SK-MEL-5 (cell line): ENCODE data around the gene AVEN. TPM values are rescaled to one million over a fixed set of nuclear protein-coding genes. Genes with fewer than 3 reads are reported as not detected.
A peak's percentile ranks its signal among the peaks of the same experiment; 100 is the strongest.

Experiments used
- DNase-seq: peaks from one replicate; pipeline ENCODE4 v3.0.0-alpha.2; 2016; ENCODE audit warnings: low read depth, low spot score
- in situ Hi-C: cut with HindIII; loops from 2 replicates; pipeline ENCODE4 v1.10.0; 2016; ENCODE audit warnings: low sequenced_read_pairs, high pct_unique_total_duplicates, low pct_unique_long_range_greater_than_20kb
- total RNA-seq: library from RNA; depleted of rRNA; stranded (reverse); fragments of >200 nt; shearing (Covaris generic); gene quantifications from 2 replicates; pipeline ENCODE4 v1.2.3, GENCODE V29; 2014

The AVEN gene
- total RNA-seq, 1 experiment from 2014 or later: 13.6 TPM

GRCh38 chr15:33907326-33907725 lies 131.7 kb downstream of the AVEN start:
- DNase-seq: no peak

GRCh38 chr15:33903661-33904060 lies 135.3 kb downstream of the AVEN start:
- no peak for DNase-seq
- in situ Hi-C loops: no loop called here

More at GRCh38 chr15:33907326-33907725, 131.7 kb downstream of the AVEN start:
- in situ Hi-C loops: no loop called here

- no peak for DNase-seq
- in situ Hi-C loops: no loop called here
These were observed 137.0 kb downstream of the AVEN start for GRCh38 chr15:33902043-33902442.

GRCh38 chr15:33894193-33894592 lies 144.8 kb downstream of the AVEN start:
- in situ Hi-C loops: no loop called here
- DNase-seq: no peak

- no peak for DNase-seq
- in situ Hi-C loops: no loop called here
These were observed 150.8 kb downstream of the AVEN start for GRCh38 chr15:33888176-33888575.

GRCh38 chr15:33882921-33883320 lies 156.1 kb downstream of the AVEN start:
- in situ Hi-C loops: no loop called here
- DNase-seq: no peak

- no peak for DNase-seq
- in situ Hi-C loops: no loop called here
These were observed 164.8 kb downstream of the AVEN start for GRCh38 chr15:33874156-33874555.

- DNase-seq: no peak
- in situ Hi-C loops: no loop called here
These were observed 166.4 kb downstream of the AVEN start for GRCh38 chr15:33872416-33873106.

- DNase-seq: peak; percentile 90
- in situ Hi-C loops: no loop called here
These were observed 167.0 kb downstream of the AVEN start for GRCh38 chr15:33871980-33872379.

- in situ Hi-C loops: no loop called here
- DNase-seq: peak; percentile 67
These were observed 172.8 kb downstream of the AVEN start for GRCh38 chr15:33866101-33866737.

GRCh38 chr15:33865416-33865815 lies 173.6 kb downstream of the AVEN start:
- in situ Hi-C loops: no loop called here
- DNase-seq: no peak

- in situ Hi-C loops: no loop called here
- DNase-seq: no peak
These were observed 174.5 kb downstream of the AVEN start for GRCh38 chr15:33864360-33865075.

- no peak for DNase-seq
- in situ Hi-C loops: no loop called here
These were observed 178.2 kb downstream of the AVEN start for GRCh38 chr15:33860754-33861153.

- DNase-seq: no peak
- in situ Hi-C loops: no loop called here
These were observed 178.9 kb downstream of the AVEN start for GRCh38 chr15:33859992-33860545.

GRCh38 chr15:33858836-33859235 lies 180.2 kb downstream of the AVEN start:
- no peak for DNase-seq
- in situ Hi-C loops: no loop called here

- DNase-seq: no peak
- in situ Hi-C loops: no loop called here
These were observed 181.3 kb downstream of the AVEN start for GRCh38 chr15:33857726-33858125.

- in situ Hi-C loops: no loop called here
- DNase-seq: no peak
These were observed 186.4 kb downstream of the AVEN start for GRCh38 chr15:33852570-33852969.

GRCh38 chr15:33852094-33852493 lies 186.9 kb downstream of the AVEN start:
- no peak for DNase-seq
- in situ Hi-C loops: no loop called here
